Activated CD8-positive, alpha-beta memory T cell treated with anti-CD3 and anti-CD28 coated beads, Interleukin-2, amount 50 U/mL, for 1 hour (primary cell): ENCODE results near the gene NCLN.
A peak's percentile ranks its signal among the peaks of the same experiment; 100 is the strongest.
"Not testable (repeated sequence)": the region's sequence is repeated elsewhere in the genome, so short reads cannot be mapped to it uniquely, and the experiment has no call there.

Source experiments
- DNase-seq: peaks from one replicate; pipeline ENCODE4 v3.0.0-alpha.2; 2020; ENCODE audit errors: extremely low read depth

Gene NCLN

GRCh38 chr19:3183721-3184641 lies 1.7 kb upstream of the NCLN start:
- DNase-seq: no peak

DNA sequence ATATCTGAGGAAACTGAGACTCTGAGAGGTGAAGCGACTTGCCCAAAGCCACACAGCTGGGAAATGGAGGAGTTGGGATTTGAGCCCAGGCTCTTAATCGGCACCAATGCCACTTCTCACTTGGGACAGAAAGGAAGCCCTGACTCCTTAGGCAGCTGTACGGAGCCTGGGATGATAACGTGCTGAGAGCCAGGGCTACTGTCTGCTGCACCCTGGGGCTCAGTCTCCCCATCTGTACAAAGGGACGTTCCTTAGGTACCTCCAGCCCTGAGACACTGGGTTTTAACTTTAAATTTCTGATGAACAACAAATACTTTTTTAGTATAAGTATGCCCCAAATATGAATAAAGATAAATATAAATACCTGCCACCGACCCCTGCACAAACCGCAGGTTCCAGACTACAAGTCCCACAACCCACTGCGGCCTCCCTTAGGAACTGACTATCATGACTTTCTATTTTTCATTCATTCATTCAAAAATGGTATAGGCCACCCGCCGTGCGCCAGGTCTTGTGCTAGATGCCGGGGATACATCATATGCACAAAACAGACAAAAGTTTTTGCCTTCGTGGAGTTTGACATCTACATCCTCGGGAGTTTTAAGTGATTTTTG lies 776 bp upstream of the NCLN start:
- peak; percentile 57 for DNase-seq

- DNase-seq: no peak
These were observed 494 bp downstream of the NCLN start for GRCh38 chr19:3186160-3186688.

DNA sequence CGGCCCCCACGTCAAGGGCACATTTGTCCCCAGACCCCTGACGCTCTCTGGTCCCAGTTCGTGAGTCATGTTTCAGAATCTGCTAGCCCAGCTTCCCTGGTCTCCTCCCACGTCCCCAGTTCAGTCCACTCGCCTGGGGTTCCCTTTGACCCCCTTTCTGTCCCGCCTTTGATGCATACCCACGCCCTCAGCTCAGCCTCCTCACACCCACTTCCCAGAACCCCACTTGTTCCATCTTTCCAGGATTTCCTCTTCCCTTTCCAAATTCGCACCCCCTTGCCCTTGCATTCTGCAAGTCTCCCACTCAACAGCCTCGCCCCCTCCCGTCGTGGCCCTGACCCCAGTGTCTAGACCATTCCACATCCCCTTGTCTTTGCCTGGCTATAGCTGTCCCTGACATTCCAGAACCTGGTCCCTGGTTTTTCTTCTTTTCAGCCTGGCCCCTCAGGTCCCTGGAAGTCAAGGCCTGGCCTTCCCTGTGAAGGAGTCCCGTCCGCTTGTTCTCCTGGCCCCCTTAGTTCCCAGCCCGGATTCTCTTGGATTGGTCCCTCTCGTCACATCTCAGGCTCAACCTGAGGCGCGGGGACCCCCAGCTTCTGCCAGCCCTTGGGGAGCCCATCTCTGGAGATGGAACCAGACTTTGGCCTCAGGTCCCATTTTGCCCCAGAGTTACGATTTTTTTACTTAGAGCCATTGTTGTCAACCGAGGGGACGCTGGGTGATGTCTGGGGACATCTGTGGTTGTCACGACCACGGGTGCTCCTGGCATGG lies 1.3 kb downstream of the NCLN start:
- DNase-seq: no peak

DNA sequence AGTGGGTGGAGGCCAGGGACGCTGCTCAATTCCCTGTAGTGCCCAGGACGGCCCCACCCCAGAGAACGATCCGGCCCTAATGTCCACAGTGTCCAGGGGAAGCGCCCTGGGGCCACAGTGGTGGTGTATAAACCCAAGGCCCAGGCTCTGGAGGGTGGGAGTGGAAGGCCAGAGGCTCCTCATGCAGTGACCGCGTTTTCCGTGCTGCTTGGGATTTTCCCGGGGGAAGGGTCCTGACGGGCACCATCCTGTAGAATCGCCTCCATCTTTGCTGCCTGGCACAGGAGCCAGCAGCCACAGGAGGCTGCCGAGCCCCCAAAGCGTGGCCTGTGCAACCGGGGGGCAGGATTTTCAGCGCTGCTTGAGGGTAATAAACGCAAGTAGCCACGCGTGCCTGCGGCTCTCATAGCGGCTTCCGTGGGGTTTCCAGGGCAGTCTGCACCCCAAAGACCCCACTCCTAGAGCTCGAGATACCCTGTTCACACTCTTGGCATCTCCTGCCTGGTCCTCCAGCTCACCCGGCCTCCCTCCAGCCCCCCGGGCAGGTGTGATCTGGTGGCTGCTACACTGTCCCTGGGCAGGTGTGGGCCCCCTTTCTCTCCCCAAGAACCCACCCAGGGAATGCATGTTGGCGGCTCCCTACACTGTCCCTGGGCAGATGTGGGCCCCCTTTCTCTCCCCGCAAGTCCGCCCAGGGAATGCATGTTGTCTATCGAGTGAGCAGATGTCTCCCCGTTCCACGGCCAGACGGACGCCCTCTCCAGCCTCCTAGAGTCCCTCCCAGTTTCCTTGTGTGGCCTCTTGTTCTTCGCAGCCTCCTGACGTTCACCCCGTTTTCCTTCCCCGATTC lies 2.2 kb downstream of the NCLN start:
- no peak for DNase-seq

- no peak for DNase-seq
These were observed 3.2 kb downstream of the NCLN start for GRCh38 chr19:3188627-3189596.

DNA sequence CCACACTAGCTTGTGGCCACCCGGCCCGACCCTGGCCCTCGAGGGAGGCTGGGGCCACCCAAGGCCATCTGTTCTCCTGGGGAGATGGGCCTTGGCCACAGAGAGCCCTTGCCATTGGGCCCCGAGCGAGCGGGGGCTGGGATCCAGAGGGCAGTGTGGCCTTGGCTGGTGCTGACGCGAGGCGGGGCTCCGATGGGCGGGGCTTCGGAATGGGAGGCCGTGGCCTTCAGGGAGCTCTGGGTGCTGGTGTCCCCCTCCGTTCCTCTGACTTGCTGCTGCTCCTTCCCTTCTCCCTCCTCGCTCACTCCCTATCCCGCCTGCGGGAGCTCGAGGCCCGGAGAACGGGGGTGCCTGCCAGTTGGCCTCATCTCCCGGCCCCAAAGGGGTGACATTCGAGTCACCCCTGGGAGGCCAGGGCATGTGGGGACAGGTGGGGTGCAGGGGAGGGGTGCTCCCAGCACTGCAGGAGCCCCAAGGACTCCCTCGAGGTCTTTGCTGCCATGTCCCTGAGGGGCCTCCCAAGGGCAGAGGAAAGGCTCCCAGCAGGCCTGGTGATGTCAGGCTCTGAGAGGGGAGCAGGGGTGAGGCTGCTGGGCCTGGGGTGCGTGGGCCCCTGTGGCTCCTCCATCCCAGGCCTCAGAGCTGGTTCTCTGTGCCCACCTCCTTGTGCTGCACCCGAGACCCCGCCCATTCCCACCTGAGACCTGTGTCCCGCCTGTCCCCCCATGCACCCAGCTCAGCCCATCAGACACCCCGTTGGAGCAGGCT lies 4.2 kb downstream of the NCLN start:
- DNase-seq: no peak

- DNase-seq: no peak
These were observed 4.7 kb downstream of the NCLN start for GRCh38 chr19:3190470-3190770.

DNA sequence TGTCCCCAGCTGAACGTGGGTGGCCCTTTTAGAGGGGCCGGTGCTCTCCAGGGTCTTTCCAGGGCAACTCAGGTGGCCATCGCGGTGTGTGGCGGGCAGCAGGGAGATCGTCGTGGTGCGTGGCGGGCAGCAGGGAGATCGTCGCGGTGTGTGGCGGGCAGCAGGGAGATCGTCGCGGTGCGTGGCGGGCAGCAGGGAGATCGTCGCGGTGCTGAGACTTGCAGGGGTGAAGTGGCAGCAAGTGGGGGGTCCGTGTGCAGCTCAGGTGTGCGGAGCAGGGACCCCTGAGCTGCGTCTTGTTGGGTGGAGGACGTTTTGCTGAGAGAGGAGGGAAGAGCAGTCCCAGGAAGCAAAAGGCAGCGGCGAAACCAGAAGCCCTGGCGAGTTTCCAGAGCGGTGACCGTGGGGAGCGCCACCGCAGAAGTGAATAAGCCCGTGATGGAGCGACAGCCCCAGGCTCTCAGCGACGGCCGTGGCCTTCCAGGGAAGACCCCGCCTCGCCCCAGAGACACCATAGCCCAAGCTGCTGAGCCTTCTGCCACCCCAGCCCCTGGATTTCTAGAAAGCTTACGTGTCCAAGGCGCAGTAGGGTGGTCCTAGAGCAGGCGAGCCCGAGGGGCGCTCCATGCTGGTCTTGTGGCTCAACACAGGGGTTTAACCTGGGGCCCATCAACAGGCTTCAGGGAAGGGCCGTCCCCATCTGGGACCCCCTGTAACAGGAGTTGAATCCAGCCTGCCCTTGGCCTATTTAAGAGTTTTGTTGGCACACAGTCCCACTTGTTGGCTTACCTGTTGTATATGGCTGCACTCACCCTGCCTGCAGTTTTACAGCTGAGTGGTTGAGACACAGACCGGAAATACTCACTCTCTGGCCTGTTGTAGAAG lies 5.4 kb downstream of the NCLN start:
- DNase-seq: no peak

GRCh38 chr19:3191806-3192104 lies 6.0 kb downstream of the NCLN start:
- DNase-seq: not testable (repeated sequence)

DNA sequence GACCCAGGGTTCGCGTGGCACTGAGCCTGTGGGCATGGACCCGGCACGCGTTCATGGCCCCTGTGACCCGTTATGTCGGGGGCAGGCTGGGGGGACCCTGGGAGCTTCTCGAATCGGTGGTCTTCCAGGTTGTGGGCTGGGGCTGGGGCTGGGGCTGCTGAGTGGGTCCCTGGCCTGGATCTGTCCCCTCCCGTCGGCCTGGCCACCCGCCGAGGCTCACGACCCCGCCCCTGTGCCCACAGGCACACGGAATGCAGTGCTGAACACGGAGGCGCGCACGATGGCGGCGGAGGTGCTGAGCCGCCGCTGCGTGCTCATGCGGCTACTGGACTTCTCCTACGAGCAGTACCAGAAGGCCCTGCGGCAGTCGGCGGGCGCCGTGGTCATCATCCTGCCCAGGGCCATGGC lies 6.5 kb downstream of the NCLN start:
- no peak for DNase-seq

DNA sequence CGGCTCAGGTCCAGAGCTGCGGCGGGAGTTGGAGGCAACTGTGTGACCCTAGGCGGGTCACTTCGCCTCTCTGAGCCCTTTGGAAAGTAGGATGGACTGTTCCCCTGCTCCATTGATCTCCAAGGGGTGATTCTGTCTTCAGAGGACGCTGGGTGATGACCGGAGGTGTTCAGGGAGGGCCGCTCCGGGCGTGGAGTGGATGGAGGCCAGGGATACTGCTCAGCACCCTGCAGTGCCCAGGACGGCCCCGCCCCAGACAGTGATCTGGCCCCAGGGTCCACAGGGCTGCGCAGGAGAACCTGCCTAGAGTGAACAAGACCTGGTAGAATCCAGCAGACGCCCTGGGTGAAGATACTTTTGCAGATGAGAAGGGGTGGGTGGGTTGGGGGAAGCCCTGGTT lies 7.0 kb downstream of the NCLN start:
- DNase-seq: no peak

DNA sequence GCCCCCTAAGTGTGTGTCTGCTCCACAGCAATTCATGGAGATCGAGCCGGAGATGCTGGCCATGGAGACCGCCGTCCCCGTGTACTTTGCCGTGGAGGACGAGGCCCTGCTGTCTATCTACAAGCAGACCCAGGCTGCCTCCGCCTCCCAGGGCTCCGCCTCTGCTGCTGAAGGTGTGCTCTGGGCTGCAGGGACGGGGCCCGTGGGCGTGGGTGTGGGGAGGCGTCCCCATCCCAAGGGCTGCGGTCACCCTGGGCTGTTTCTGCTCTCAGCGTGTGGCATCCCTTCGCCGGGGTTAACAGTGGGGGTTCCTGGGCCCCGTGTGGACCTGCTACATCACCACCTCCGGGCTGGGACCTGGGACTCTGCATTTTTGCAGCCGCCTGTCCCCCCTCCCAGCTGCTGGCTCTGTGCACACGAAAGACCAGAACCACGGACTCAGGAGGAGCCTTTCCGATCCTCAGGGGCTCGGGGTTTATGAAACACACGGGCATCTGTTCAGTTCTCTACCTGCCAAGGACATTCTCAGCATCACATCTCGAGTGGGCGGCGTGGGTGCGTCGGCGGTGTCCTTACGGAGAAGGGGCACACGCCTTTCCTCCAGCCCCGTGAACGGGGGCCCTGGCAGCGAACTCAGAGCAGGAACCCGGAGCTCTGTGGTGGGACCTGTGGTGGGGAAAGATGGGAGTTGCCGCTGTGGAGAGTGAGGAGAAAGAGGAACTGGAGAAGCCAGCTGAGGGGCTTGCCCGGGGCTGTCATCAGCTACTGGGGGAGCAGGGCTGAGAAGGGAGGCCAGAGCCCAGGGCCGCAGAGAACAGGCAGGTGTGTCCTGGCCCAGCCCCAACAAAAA lies 7.8 kb downstream of the NCLN start:
- no peak for DNase-seq

DNA sequence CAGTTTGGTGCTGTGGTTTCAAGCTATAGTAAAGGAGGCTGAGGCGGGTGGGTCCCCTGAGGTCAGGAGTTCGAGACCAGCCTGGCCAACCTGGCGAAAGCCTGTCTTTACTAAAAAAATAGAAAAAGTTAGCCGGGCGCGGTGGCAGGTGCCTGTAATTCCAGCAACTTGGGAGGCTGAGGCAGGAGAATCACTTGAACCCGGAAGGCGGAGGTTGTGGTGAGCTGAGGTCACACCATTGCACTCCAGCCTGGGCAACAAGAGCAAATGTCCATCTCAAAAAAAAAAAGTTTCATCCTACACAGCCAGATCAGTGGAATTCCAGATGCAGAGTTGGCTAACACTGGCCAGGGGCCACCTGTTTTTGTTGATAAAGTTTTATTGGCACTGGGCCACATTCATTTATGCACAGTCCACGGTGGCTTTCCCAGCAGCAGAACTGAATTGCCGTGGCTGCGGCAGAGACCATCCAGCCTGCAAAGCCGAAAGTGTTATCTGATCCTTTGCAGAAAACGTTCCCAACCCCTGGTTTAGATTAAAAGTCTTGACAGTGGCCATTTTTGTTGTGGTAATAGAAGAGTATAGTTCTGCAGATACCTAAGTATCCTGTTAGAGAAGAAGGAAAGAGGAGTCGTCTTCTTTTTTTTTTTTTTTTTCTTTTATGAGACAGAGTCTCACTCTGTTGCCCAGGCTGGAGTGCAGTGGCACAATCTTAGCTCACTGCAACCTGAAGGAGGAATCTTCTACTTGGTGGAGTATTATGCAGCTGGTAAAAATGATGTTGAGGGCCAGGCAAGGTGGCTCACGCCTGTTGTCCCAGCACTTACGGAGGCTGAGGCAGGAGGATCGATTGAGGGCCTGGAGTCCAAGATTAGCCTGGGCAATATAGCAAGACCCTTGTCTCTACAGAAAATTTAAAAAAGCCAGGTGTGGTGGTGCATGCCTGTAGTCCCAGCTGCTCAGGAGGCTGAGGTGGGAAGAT lies 8.7 kb downstream of the NCLN start:
- no peak for DNase-seq

- no peak for DNase-seq
These were observed 10.6 kb downstream of the NCLN start for GRCh38 chr19:3196064-3196932.

DNA sequence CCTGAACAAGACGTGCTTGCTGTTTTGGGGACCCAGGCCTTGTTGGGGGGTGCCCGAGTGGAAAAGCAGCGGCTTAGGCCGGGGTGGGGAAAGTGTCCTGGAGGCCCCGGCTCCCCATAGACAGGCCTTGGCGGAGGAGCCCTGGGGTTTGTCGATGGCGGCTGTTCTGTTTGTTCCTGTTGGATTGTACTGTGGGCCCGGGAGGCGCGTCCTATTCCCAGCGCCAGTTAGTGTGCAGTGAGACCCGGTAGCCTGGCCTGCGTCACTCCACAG lies 11.1 kb downstream of the NCLN start:
- no peak for DNase-seq
